DOHH2 (cell line): ENCODE data around the gene ADGRG6.

Source experiments
- EZH2phosphoT487 ChIP-seq: fragments of 200-600 bp; sonication (generic); IDR thresholded peaks from 2 replicates; pipeline ENCODE4 v1.6.1; 2017; ENCODE audit warnings: borderline replicate concordance, mild to moderate bottlenecking, antibody characterized with exemption, low read length, moderate library complexity, mixed read lengths
- TF ChIP-seq, protein P1 (sequence below): fragments of 200-600 bp; sonication (generic); IDR thresholded peaks from one replicate; pipeline ENCODE4 v1.5.1; 2014; ENCODE audit warnings: antibody characterized with exemption, mild to moderate bottlenecking, low read depth, low read length; ENCODE audit not compliant: poor library complexity, severe bottlenecking

DNA sequence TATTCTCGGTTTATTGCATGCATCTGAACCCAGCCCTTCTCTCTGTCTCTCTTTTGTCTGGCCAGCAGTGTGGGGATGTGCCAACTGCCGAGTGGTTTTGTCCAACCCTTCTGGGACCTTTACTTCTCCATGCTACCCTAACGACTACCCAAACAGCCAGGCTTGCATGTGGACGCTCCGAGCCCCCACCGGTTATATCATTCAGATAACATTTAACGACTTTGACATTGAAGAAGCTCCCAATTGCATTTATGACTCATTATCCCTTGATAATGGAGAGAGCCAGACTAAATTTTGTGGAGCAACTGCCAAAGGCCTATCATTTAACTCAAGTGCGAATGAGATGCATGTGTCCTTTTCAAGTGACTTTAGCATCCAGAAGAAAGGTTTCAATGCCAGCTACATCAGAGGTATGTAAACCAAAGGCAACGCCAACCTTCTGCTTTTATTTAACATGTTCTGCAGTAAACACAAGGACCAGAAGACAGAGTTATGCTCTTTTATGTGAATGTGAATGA is 65.8 kb downstream of the ADGRG6 start:
- TF ChIP-seq, protein P1, sequence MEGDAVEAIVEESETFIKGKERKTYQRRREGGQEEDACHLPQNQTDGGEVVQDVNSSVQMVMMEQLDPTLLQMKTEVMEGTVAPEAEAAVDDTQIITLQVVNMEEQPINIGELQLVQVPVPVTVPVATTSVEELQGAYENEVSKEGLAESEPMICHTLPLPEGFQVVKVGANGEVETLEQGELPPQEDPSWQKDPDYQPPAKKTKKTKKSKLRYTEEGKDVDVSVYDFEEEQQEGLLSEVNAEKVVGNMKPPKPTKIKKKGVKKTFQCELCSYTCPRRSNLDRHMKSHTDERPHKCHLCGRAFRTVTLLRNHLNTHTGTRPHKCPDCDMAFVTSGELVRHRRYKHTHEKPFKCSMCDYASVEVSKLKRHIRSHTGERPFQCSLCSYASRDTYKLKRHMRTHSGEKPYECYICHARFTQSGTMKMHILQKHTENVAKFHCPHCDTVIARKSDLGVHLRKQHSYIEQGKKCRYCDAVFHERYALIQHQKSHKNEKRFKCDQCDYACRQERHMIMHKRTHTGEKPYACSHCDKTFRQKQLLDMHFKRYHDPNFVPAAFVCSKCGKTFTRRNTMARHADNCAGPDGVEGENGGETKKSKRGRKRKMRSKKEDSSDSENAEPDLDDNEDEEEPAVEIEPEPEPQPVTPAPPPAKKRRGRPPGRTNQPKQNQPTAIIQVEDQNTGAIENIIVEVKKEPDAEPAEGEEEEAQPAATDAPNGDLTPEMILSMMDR, result no peak
- no peak for TF ChIP-seq EZH2phosphoT487
